ENCODE data around the gene MCM3.

The MCM3 gene

GRCh38 chr6:52233975-52234823 is 50.3 kb downstream of the MCM3 start:
- no peaks in the 10 kb centered on the region for H3K9me3 ChIP-seq (ENCODE audit: control insufficient read depth, low read length)
- H3K4me1 ChIP-seq (ENCODE audit: control insufficient read depth, insufficient read depth, low read length), result no peaks in the 10 kb centered on the region
- H3K36me3 ChIP-seq (ENCODE audit: control insufficient read depth, insufficient read depth, low read length), result no peaks in the 10 kb centered on the region
- no peak overlapping the region for H3K4me3 ChIP-seq (ENCODE audit: low read length)
- H3K9ac ChIP-seq (ENCODE audit: low read length), result no peak overlapping the region
- H3K27me3 ChIP-seq (ENCODE audit: control insufficient read depth, insufficient read depth, low read length), result no peaks in the 10 kb centered on the region

GRCh38 chr6:52233005-52233404 is 51.5 kb downstream of the MCM3 start:
- Histone ChIP-seq H3K9me3 (ENCODE audit: control insufficient read depth, low read length) (no peaks in the 10 kb centered on the region), H3K27me3 (ENCODE audit: control insufficient read depth, insufficient read depth, low read length) (no peaks in the 10 kb centered on the region), H3K4me3 (ENCODE audit: low read length) (no peak overlapping the region), H3K36me3 (ENCODE audit: control insufficient read depth, insufficient read depth, low read length) (no peaks in the 10 kb centered on the region), H3K4me1 (ENCODE audit: control insufficient read depth, insufficient read depth, low read length) (no peaks in the 10 kb centered on the region), H3K9ac (ENCODE audit: low read length) (no peak overlapping the region)

GRCh38 chr6:52231406-52232127 is 53.0 kb downstream of the MCM3 start:
- Histone ChIP-seq H3K36me3 (ENCODE audit: control insufficient read depth, insufficient read depth, low read length) (no peaks in the 10 kb centered on the region), H3K4me1 (ENCODE audit: control insufficient read depth, insufficient read depth, low read length) (no peaks in the 10 kb centered on the region), H3K4me3 (ENCODE audit: low read length) (no peak overlapping the region), H3K9me3 (ENCODE audit: control insufficient read depth, low read length) (no peaks in the 10 kb centered on the region), H3K9ac (ENCODE audit: low read length) (no peak overlapping the region), H3K27me3 (ENCODE audit: control insufficient read depth, insufficient read depth, low read length) (no peaks in the 10 kb centered on the region)

DNA sequence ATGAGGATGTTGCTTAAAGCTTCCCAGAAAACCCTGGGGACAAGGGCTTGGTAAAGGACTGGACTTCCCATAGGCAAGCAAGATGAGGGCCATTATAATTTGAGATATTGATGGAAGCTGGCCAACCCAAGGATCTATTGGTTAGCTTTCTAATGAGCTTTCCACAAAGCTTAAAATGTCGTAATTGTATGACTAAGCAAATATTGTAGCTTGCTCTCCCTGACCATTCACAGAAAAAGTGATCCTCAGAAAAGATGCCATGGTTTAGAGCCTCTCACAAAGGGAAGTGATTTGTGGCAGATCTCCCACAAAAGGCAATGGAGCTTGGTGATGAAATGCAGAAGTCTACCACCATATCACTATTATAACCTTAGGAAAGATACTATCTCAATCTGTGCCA is 53.9 kb downstream of the MCM3 start:
- H3K4me3 ChIP-seq (ENCODE audit: low read length), result no peak overlapping the region
- no peaks in the 10 kb centered on the region for H3K27me3 ChIP-seq (ENCODE audit: control insufficient read depth, insufficient read depth, low read length)
- no peaks in the 10 kb centered on the region for H3K36me3 ChIP-seq (ENCODE audit: control insufficient read depth, insufficient read depth, low read length)
- no peaks in the 10 kb centered on the region for H3K9me3 ChIP-seq (ENCODE audit: control insufficient read depth, low read length)
- H3K4me1 ChIP-seq (ENCODE audit: control insufficient read depth, insufficient read depth, low read length), result no peaks in the 10 kb centered on the region
- H3K9ac ChIP-seq (ENCODE audit: low read length), result no peak overlapping the region

GRCh38 chr6:52227495-52227894 is 57.0 kb downstream of the MCM3 start:
- H3K9ac ChIP-seq (ENCODE audit: low read length), result no peak overlapping the region
- H3K27me3 ChIP-seq (ENCODE audit: control insufficient read depth, insufficient read depth, low read length), result no peaks in the 10 kb centered on the region
- no peak overlapping the region for H3K4me3 ChIP-seq (ENCODE audit: low read length)
- no peaks in the 10 kb centered on the region for H3K9me3 ChIP-seq (ENCODE audit: control insufficient read depth, low read length)
- no peaks in the 10 kb centered on the region for H3K4me1 ChIP-seq (ENCODE audit: control insufficient read depth, insufficient read depth, low read length)
- no peaks in the 10 kb centered on the region for H3K36me3 ChIP-seq (ENCODE audit: control insufficient read depth, insufficient read depth, low read length)

GRCh38 chr6:52221302-52221701 is 63.2 kb downstream of the MCM3 start:
- Histone ChIP-seq H3K4me3 (ENCODE audit: low read length) (no peak overlapping the region), H3K9ac (ENCODE audit: low read length) (no peak overlapping the region), H3K36me3 (ENCODE audit: control insufficient read depth, insufficient read depth, low read length) (no peaks in the 10 kb centered on the region), H3K9me3 (ENCODE audit: control insufficient read depth, low read length) (no peaks in the 10 kb centered on the region), H3K4me1 (ENCODE audit: control insufficient read depth, insufficient read depth, low read length) (no peaks in the 10 kb centered on the region), H3K27me3 (ENCODE audit: control insufficient read depth, insufficient read depth, low read length) (no peaks in the 10 kb centered on the region)

DNA sequence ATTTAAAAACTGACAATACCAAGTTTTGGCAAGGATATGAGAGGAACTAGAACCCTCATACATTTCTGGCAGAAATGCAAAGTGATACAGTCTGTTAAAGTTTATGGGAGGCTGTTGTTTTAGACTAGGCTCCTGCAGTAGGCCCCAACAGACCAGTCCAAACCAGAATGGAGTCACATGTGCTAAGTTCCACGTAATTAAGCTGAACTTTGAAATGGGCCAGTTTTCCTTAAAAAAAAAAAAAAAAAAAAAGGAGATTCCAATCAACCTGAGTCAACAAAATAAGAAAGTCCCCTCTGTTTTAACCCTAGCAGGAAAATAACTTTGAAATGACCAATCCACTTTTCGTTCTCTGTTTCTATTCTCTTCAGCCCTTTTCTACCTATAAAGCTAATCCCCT is 66.8 kb downstream of the MCM3 start:
- Histone ChIP-seq H3K27me3 (ENCODE audit: control insufficient read depth, insufficient read depth, low read length) (no peaks in the 10 kb centered on the region), H3K36me3 (ENCODE audit: control insufficient read depth, insufficient read depth, low read length) (no peaks in the 10 kb centered on the region), H3K9me3 (ENCODE audit: control insufficient read depth, low read length) (no peaks in the 10 kb centered on the region)

GRCh38 chr6:52216932-52217575 is 67.5 kb downstream of the MCM3 start:
- Histone ChIP-seq H3K9ac (ENCODE audit: low read length) (no peak overlapping the region), H3K4me1 (ENCODE audit: control insufficient read depth, insufficient read depth, low read length) (peaks cover 5% of the 10 kb centered on the region), H3K9me3 (ENCODE audit: control insufficient read depth, low read length) (no peaks in the 10 kb centered on the region), H3K36me3 (ENCODE audit: control insufficient read depth, insufficient read depth, low read length) (no peaks in the 10 kb centered on the region), H3K27me3 (ENCODE audit: control insufficient read depth, insufficient read depth, low read length) (no peaks in the 10 kb centered on the region), H3K4me3 (ENCODE audit: low read length) (no peak overlapping the region)

More for the DNA sequence above, 66.8 kb downstream of the MCM3 start:
- H3K4me3 ChIP-seq (ENCODE audit: low read length), result no peak overlapping the region
- peaks cover 5% of the 10 kb centered on the region for H3K4me1 ChIP-seq (ENCODE audit: control insufficient read depth, insufficient read depth, low read length)
- H3K9ac ChIP-seq (ENCODE audit: low read length), result no peak overlapping the region

- no peak overlapping the region for H3K9ac ChIP-seq (ENCODE audit: low read length)
- no peak overlapping the region for H3K4me3 ChIP-seq (ENCODE audit: low read length)
- no peaks in the 10 kb centered on the region for H3K9me3 ChIP-seq (ENCODE audit: control insufficient read depth, low read length)
- H3K4me1 ChIP-seq (ENCODE audit: control insufficient read depth, insufficient read depth, low read length), result peaks cover 5% of the 10 kb centered on the region
- H3K27me3 ChIP-seq (ENCODE audit: control insufficient read depth, insufficient read depth, low read length), result no peaks in the 10 kb centered on the region
- no peaks in the 10 kb centered on the region for H3K36me3 ChIP-seq (ENCODE audit: control insufficient read depth, insufficient read depth, low read length)
These were observed 68.8 kb downstream of the MCM3 start for GRCh38 chr6:52215787-52216186.
